ENCODE data around the gene ARHGEF38.

The ARHGEF38 gene

DNA sequence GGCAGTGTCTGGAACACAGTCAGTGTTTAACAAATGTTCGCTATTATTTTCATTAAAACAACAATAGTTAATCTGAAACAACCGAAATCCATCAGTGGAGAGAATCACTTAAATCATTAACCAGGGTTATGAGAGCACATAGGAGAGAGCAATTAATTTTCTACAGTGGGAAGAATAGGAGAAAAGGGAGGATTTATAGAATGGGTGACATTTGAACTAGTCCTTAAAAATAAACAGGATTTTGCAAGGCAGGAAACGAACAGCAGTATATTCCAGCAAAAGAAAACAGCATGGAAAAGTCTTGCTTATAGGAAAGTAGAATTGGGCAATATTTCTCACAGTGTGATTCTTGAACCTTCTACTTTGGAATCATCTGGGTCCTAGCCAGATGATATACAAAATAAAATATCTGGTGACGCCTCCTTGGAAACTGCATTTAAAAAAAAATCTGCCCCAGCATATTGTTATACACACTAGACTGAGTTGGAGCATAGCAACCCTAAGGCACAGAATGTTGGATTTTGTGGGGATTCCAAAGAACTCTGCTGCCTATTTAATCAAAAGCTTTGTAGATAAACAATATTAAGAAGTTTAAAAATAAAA is 100.0 kb downstream of the ARHGEF38 start:
- no peak for TF ChIP-seq SIN3A (IDR thresholded peaks at IDR 0.05; ENCODE audit: borderline replicate concordance, insufficient read depth, low read length)
- TF ChIP-seq TAF1 (IDR thresholded peaks at IDR 0.05; ENCODE audit: borderline replicate concordance, insufficient read depth, low read length): no peak
- TF ChIP-seq, protein P1, sequence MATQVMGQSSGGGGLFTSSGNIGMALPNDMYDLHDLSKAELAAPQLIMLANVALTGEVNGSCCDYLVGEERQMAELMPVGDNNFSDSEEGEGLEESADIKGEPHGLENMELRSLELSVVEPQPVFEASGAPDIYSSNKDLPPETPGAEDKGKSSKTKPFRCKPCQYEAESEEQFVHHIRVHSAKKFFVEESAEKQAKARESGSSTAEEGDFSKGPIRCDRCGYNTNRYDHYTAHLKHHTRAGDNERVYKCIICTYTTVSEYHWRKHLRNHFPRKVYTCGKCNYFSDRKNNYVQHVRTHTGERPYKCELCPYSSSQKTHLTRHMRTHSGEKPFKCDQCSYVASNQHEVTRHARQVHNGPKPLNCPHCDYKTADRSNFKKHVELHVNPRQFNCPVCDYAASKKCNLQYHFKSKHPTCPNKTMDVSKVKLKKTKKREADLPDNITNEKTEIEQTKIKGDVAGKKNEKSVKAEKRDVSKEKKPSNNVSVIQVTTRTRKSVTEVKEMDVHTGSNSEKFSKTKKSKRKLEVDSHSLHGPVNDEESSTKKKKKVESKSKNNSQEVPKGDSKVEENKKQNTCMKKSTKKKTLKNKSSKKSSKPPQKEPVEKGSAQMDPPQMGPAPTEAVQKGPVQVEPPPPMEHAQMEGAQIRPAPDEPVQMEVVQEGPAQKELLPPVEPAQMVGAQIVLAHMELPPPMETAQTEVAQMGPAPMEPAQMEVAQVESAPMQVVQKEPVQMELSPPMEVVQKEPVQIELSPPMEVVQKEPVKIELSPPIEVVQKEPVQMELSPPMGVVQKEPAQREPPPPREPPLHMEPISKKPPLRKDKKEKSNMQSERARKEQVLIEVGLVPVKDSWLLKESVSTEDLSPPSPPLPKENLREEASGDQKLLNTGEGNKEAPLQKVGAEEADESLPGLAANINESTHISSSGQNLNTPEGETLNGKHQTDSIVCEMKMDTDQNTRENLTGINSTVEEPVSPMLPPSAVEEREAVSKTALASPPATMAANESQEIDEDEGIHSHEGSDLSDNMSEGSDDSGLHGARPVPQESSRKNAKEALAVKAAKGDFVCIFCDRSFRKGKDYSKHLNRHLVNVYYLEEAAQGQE (IDR thresholded peaks at IDR 0.05; ENCODE audit: insufficient read depth in 1 of 2, low read depth in 2 of 2, low read length in 2 of 2): no peak
- no peak for TF ChIP-seq POLR2AphosphoS5 (IDR thresholded peaks at IDR 0.05; ENCODE audit: low read depth, low read length)
- no peak for TF ChIP-seq FOXP2 (optimal IDR thresholded peaks at IDR 0.05; ENCODE audit: borderline replicate concordance, extremely low read depth, extremely low read length, insufficient read depth)

- TF ChIP-seq, protein P1 (IDR thresholded peaks at IDR 0.05; ENCODE audit: insufficient read depth in 1 of 2, low read depth in 2 of 2, low read length in 2 of 2): no peak
- TF ChIP-seq SIN3A (IDR thresholded peaks at IDR 0.05; ENCODE audit: borderline replicate concordance, insufficient read depth, low read length) (no peak), TAF1 (IDR thresholded peaks at IDR 0.05; ENCODE audit: borderline replicate concordance, insufficient read depth, low read length) (no peak), FOXP2 (optimal IDR thresholded peaks at IDR 0.05; ENCODE audit: borderline replicate concordance, extremely low read depth, extremely low read length, insufficient read depth) (no peak), POLR2AphosphoS5 (IDR thresholded peaks at IDR 0.05; ENCODE audit: low read depth, low read length) (no peak)
Observed at GRCh38 chr4:105657117-105657765, 104.8 kb downstream of the ARHGEF38 start.

DNA sequence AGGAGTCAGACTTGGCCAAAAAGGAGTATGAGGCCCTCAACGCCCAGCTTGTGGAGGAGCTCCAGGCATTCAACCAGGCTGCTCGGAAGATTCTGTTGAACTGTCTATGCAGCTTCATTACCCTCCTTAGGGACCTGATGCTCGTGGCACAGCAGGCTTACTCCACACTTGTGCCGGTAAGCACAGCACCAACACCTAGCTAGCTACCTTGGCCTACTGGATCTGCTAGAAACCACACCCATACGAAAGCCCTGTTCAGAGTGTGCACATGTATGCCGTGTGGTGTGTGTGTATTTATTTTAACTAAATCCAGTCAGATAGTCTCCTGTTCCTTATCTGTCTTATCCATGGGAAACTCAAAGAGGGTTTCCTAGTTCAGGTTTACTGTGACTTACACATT is 106.8 kb downstream of the ARHGEF38 start:
- TF ChIP-seq TAF1 (IDR thresholded peaks at IDR 0.05; ENCODE audit: borderline replicate concordance, insufficient read depth, low read length): no peak

GRCh38 chr4:105661028-105661427 is 108.6 kb downstream of the ARHGEF38 start:
- no peak for TF ChIP-seq TAF1 (IDR thresholded peaks at IDR 0.05; ENCODE audit: borderline replicate concordance, insufficient read depth, low read length)
- TF ChIP-seq, protein P1 (IDR thresholded peaks at IDR 0.05; ENCODE audit: insufficient read depth in 1 of 2, low read depth in 2 of 2, low read length in 2 of 2): no peak
- TF ChIP-seq FOXP2 (optimal IDR thresholded peaks at IDR 0.05; ENCODE audit: borderline replicate concordance, extremely low read depth, extremely low read length, insufficient read depth): no peak
- no peak for TF ChIP-seq POLR2AphosphoS5 (IDR thresholded peaks at IDR 0.05; ENCODE audit: low read depth, low read length)
- no peak for TF ChIP-seq SIN3A (IDR thresholded peaks at IDR 0.05; ENCODE audit: borderline replicate concordance, insufficient read depth, low read length)

DNA sequence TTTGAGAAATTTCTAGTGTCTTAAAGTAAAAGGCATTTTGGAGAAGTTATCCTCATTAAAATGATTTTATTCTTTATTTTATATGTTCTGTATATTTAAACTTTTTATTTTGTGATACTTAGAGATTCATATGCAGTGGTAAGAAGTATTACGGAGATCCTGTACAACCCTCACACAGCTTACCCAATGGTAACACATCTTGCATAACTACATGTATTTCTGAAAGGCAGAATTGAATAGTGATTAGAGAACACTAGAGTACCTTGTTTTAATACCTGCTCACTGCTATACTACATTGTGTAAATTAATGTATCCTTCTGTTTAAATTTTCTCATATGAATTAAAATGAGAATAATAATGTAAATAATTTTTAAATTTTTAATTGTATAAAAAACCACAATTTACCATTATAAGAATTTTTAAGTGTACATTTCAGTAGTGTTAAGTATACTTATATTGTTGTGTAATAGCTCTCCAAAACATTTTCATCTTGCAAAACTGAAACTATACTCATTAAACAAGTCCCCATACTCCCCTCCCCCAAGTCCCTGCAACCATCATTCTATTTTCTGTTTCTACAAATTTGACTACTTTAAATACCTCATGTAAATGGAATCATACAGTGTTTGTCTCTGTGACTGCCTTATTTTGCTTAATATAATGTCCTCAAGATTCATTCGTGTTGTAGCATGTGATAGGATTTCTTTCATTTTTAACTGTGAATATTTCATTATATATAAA is 110.7 kb downstream of the ARHGEF38 start:
- TF ChIP-seq FOXP2 (optimal IDR thresholded peaks at IDR 0.05; ENCODE audit: borderline replicate concordance, extremely low read depth, extremely low read length, insufficient read depth) (no peak), POLR2AphosphoS5 (IDR thresholded peaks at IDR 0.05; ENCODE audit: low read depth, low read length) (no peak), TAF1 (IDR thresholded peaks at IDR 0.05; ENCODE audit: borderline replicate concordance, insufficient read depth, low read length) (no peak)

DNA sequence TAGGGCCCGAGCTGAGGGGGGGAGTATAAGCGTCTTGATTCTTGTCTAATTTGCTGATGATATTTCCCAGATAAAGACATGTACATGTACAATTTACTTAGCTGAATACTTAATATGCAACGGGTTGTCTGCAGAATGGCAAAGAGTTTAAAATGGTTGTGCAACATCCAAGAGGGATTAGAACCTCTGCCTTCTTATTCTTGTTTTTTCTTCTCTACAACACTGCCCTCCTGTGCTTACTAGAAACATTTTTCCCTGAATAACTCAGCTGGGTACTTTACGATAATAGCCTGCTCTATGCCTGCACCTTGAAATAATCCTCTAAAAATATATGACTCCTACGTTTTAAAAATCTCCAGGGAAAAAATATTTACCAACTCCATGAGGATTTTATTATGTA is 114.3 kb downstream of the ARHGEF38 start:
- TF ChIP-seq FOXP2 (optimal IDR thresholded peaks at IDR 0.05; ENCODE audit: borderline replicate concordance, extremely low read depth, extremely low read length, insufficient read depth): no peak
- TF ChIP-seq, protein P1 (IDR thresholded peaks at IDR 0.05; ENCODE audit: insufficient read depth in 1 of 2, low read depth in 2 of 2, low read length in 2 of 2): no peak
- no peak for TF ChIP-seq POLR2AphosphoS5 (IDR thresholded peaks at IDR 0.05; ENCODE audit: low read depth, low read length)
- no peak for TF ChIP-seq SIN3A (IDR thresholded peaks at IDR 0.05; ENCODE audit: borderline replicate concordance, insufficient read depth, low read length)
- TF ChIP-seq TAF1 (IDR thresholded peaks at IDR 0.05; ENCODE audit: borderline replicate concordance, insufficient read depth, low read length): no peak
